Heart left ventricle (tissue), 16 donors: ENCODE measurements around the gene PROZ. TPM values are rescaled to one million over a fixed set of nuclear protein-coding genes. Genes with fewer than 3 reads are reported as not detected.

Experiments used
- ATAC-seq, 4 donors: fragments of 200-7000 bp; cut with Tn5 transposase; one replicate each; pipeline ENCODE4 v1.9.1; 2020 to 2022; ENCODE audit warnings: moderate library complexity in 4 of 4, mild to moderate bottlenecking in 3 of 4, moderate number of reproducible peaks in 1 of 4
- DNase-seq, 5 donors: peaks; one replicate each; pipeline ENCODE4 v3.0.0-alpha.2; 2020
- H3K27ac ChIP-seq, 12 donors: fragments of 200-600 bp; sonication (generic) in 4 of 12; one replicate each; pipeline versions ENCODE4 v1.5.0 to v1.8.0; 2016 to 2022; ENCODE audit warnings: mild to moderate bottlenecking in 2 of 12
- H3K27me3 ChIP-seq, 9 donors: fragments of 200-600 bp; sonication (generic) in 2 of 9; one replicate each; pipeline versions ENCODE4 v1.5.1 to v1.8.0; 2016 to 2022; ENCODE audit warnings: mild to moderate bottlenecking in 3 of 9
- H3K36me3 ChIP-seq, 9 donors: fragments of 200-600 bp; sonication (generic) in 2 of 9; one replicate each; pipeline versions ENCODE4 v1.5.0 to v1.8.0; 2018 to 2022; ENCODE audit warnings: mild to moderate bottlenecking in 2 of 9
- H3K4me1 ChIP-seq, 12 donors: fragments of 200-600 bp; sonication (generic) in 4 of 12; one replicate each; pipeline versions ENCODE4 v1.5.0 to v1.8.0; 2016 to 2022; ENCODE audit warnings: mild to moderate bottlenecking in 3 of 12
- H3K4me3 ChIP-seq, 12 donors: fragments of 200-600 bp; sonication (generic) in 4 of 12; one replicate each; pipeline versions ENCODE4 v1.5.0 to v1.8.0; 2017 to 2022; ENCODE audit warnings: mild to moderate bottlenecking in 9 of 12, moderate library complexity in 4 of 12
- H3K9me3 ChIP-seq, 12 donors: fragments of 200-600 bp; sonication (generic) in 4 of 12; one replicate each; pipeline versions ENCODE4 v1.5.0 to v1.8.0; 2016 to 2022; ENCODE audit warnings: mild to moderate bottlenecking in 1 of 12
- POLR2A ChIP-seq, 2 donors: fragments of 450-650 bp; IDR thresholded peaks; one replicate each; pipeline ENCODE4 v1.6.1; 2017; ENCODE audit warnings: antibody characterized with exemption in 2 of 2, mild to moderate bottlenecking in 2 of 2, moderate library complexity in 2 of 2
- WGBS, 4 donors: extraction: QIAGEN DNeasy Blood & Tissue Kit in 2 of 4; methylation state at CpG; one replicate each; pipeline versions ENCODE4 v1.1.5 to v1.1.7; 2013 to 2018; 5-methylcytosine and 5-hydroxymethylcytosine counted together
- intact Hi-C, 10 donors: fragments of 100-400 bp; cut with DNase I; formaldehyde crosslinking; loops; one replicate each; pipeline versions ENCODE4 v1.11.1 to v1.14.2; 2022
- polyA plus RNA-seq, 2 donors: library from polyadenylated mRNA; stranded (reverse); fragments of 200-250 nt; gene quantifications; one replicate each; pipeline ENCODE4 v1.2.3, GENCODE V29; 2013
- total RNA-seq, 9 donors: library from RNA; depleted of rRNA in 2 of 9; stranded (reverse); fragments of >200 nt in 2 of 9; fragmentation: NEBNext Ultra II Directional in 3 of 9; extraction: Animal tissue kit (Norgen Biotek cat#: 25700) in 3 of 9; gene quantifications; one replicate each; pipeline versions ENCODE4 v1.1.0 to v1.2.4, GENCODE V29; 2016 to 2023
- TF ChIP-seq, protein P1 (sequence below), 12 donors: fragments of 200-600 bp; sonication (generic) in 4 of 12; IDR thresholded peaks; one replicate each; pipeline versions ENCODE4 v1.5.0 to v1.8.0; 2018 to 2022; ENCODE audit warnings: antibody characterized with exemption in 12 of 12, mild to moderate bottlenecking in 5 of 12
- donor health status: ischemic (EF 13 %, LVEDD 7.1; RV severe dilation, severe dysfunction).
- donor health status: healthy with polysubstance abuse.
- donor health status: DM: no; HTN: yes; CAD: no.
- donor health status: DM: no; HTN: no; CAD: no.
- donor health status: ischemic (EF 25% LVEDD 6.9; RV normal size, moderate dysfunction).
- donor health status: ischemic (EF 25% LVEDD 5.7; RV mildly dilated, moderate dysfunction).
- donor health status: healthy.
- donor health status: DM: yes; HTN: yes; CAD: no.
- donor health status: ischemic (EF 35%, LVEDD 5.7; RV mildly dilated, moderate dysfunction).
- donor health status: nonischemic (EF 11% LVEDD 7.7; RV severe dilation, severe dysfunction).
- donor health status: DM: yes; HTN: yes; CAD: no.
- donor health status: PGD.
- donor health status: ischemic (EF 29% LVEDD 5.4; RV normal size, mild dysfunction).
- donor health status: nonischemic (EF 23%, LVEDD 6.1; RV moderate dilation, normal function).

PROZ gene
- total and polyA plus RNA-seq, 11 donors = not detected

DNA sequence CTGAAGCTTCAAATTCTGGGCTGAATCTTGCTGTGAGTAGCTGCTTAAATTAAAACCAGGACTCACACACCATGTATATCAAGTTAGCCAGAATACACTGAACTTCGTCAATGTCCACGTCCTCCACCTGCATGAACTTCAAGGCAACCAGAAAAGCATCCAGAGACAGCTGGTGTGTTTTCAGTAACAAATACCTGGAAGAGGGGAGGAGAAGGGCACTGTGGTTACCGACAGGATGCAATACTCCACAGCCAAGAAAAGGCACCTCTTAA is 20.4 kb downstream of the PROZ start:
- ATAC-seq = no peak
- Histone ChIP-seq H3K4me3 (no peak overlapping the region), H3K27me3 (no peaks in the 10 kb centered on the region), H3K9me3 (no peaks in the 10 kb centered on the region), H3K4me1 (peaks cover 0 to 42% (median 14%) of the 10 kb centered on the region in 12 donors), H3K27ac (peak overlapping the region in 4 of 12 donors; percentile 11 to 60 (median 44)), H3K36me3 (peaks cover 0 to 97% (median 87%) of the 10 kb centered on the region in 9 donors)
- TF ChIP-seq, protein P1, sequence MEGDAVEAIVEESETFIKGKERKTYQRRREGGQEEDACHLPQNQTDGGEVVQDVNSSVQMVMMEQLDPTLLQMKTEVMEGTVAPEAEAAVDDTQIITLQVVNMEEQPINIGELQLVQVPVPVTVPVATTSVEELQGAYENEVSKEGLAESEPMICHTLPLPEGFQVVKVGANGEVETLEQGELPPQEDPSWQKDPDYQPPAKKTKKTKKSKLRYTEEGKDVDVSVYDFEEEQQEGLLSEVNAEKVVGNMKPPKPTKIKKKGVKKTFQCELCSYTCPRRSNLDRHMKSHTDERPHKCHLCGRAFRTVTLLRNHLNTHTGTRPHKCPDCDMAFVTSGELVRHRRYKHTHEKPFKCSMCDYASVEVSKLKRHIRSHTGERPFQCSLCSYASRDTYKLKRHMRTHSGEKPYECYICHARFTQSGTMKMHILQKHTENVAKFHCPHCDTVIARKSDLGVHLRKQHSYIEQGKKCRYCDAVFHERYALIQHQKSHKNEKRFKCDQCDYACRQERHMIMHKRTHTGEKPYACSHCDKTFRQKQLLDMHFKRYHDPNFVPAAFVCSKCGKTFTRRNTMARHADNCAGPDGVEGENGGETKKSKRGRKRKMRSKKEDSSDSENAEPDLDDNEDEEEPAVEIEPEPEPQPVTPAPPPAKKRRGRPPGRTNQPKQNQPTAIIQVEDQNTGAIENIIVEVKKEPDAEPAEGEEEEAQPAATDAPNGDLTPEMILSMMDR (IDR thresholded peaks at IDR 0.05) = no peak
- no peak for TF ChIP-seq POLR2A (IDR thresholded peaks at IDR 0.05)
- intact Hi-C loops = no loop called here
- WGBS, 4 donors = 35 to 47% (median 41%) methylated on average over 3 of the region's 3 CpGs
- DNase-seq = no peak

DNA sequence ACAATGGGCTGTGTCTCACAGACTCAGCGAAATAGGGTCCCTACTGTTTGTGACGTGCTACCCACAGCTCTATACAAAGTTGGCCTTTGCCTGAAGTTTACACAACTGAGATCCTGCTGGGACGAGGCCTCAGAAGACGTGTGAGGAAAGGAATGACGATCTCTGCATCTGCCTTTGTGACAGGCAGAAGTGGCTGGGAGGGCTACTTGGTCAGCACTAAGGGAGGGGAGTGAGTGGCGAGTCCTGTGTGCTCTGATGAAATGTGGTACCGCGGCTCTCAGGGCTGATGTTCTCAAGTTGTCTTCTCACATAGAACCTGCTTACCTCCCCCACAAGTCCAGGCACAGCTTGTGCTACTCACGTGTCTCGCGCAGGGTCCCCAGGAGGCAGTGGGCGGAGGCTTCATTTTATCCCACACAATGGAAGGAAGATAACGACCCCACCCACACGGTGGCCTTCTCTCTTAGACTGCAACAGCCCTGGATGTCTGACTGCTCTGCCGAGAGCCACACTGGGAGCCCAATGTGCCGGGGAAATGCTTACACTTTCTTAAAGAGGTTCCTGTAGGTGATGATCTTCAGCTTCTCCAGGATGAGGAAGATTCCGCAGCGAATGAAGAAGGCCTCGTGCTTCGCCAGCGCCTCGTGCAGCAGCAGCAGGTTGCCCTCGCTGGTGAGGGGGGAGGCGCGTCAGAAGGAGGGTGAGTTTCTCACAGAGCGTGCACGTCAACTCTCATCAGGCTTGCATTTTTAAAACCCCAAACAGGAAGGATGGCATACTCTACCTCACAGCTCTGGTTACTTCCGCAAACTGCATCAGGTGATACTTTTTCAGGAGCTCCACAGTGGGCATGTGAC is 21.2 kb downstream of the PROZ start:
- ATAC-seq (peak; percentile 12 to 85 (median 52)), DNase-seq (peak in 1 of 5 donors; percentile 64)
- intact Hi-C loops = no loop called here
- no peaks in the 10 kb centered on the region for H3K27me3 ChIP-seq
- no peak for TF ChIP-seq POLR2A (IDR thresholded peaks at IDR 0.05)
- TF ChIP-seq, protein P1 (IDR thresholded peaks at IDR 0.05) = no peak
- H3K4me1 ChIP-seq = peaks cover 0 to 44% (median 14%) of the 10 kb centered on the region in 12 donors
- peak overlapping the region in 7 of 12 donors; percentile 6 to 60 (median 37) for H3K27ac ChIP-seq
- no peak overlapping the region for H3K4me3 ChIP-seq
- peaks cover 0 to 100% (median 95%) of the 10 kb centered on the region in 9 donors for H3K36me3 ChIP-seq
- H3K9me3 ChIP-seq = no peaks in the 10 kb centered on the region
- 66 to 71% (median 69%) methylated on average over 28 of the region's 28 CpGs for whole genome bisulfite sequencing, 4 donors

GRCh38 chr13:113182046-113182445 is 23.6 kb downstream of the PROZ start:
- intact Hi-C loops = no loop called here
- DNase-seq = no peak
- TF ChIP-seq, protein P1 (IDR thresholded peaks at IDR 0.05) = no peak
- TF ChIP-seq POLR2A (IDR thresholded peaks at IDR 0.05) = no peak
- 89 to 95% (median 92%) methylated on average over 4 of the region's 4 CpGs for WGBS, 4 donors
- Histone ChIP-seq H3K36me3 (peaks cover 0 to 89% (median 80%) of the 10 kb centered on the region in 9 donors), H3K4me1 (peaks cover 0 to 51% (median 17%) of the 10 kb centered on the region in 12 donors), H3K27me3 (no peaks in the 10 kb centered on the region), H3K27ac (no peak overlapping the region), H3K4me3 (no peak overlapping the region), H3K9me3 (no peaks in the 10 kb centered on the region)
- no peak for ATAC-seq

DNA sequence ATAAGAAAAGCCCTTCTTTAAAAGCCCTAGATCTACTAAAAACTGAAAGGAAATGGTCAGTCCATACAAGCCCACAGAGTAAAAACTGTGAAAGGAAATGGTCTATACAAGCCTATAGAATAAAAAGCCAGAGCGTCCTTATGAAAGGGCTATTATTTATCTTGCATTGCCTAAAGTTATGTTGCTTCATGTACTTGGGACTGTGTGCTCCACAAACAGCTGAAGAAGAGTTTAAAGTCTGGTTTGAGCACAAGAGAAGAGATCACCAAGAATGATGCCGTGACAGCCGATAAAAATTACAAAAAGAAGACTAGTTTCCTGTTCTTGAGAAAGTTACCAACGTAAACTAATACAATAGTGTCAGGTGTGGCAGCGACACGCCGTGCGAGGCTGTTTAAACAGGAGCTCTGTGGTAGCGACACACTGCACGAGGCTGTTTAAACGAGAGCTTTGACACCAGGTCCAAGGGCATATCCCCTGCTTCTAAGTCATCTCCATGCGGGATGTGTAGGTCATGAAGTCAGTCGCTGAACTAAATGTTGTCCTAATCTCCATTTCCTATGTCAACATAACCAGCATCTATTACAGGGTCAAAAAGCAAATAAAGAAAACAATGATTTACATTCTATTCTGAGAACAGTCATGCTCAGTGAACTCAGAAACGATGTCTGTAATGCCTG is 25.1 kb downstream of the PROZ start:
- ATAC-seq (no peak), DNase-seq (no peak)
- H3K4me1 ChIP-seq = peaks cover 0 to 47% (median 15%) of the 10 kb centered on the region in 12 donors
- no peak overlapping the region for H3K4me3 ChIP-seq
- TF ChIP-seq, protein P1 (IDR thresholded peaks at IDR 0.05) = no peak
- TF ChIP-seq POLR2A (IDR thresholded peaks at IDR 0.05) = no peak
- 89 to 92% (median 91%) methylated on average over 14 of the region's 14 CpGs for WGBS, 4 donors
- H3K27ac ChIP-seq = no peak overlapping the region
- no peaks in the 10 kb centered on the region for H3K27me3 ChIP-seq
- peaks cover 0 to 80% (median 72%) of the 10 kb centered on the region in 9 donors for H3K36me3 ChIP-seq
- intact Hi-C loops = no loop called here
- H3K9me3 ChIP-seq = no peaks in the 10 kb centered on the region
